Cardiac septum (tissue), 1 donor: ENCODE measurements around the gene POLR2J2. TPM values are rescaled to one million over a fixed set of nuclear protein-coding genes. Genes with fewer than 3 reads are reported as not detected.

ENCODE experiments used
- total RNA-seq: library from RNA; stranded (reverse); fragmentation: NEBNext Ultra II Directional; extraction: Animal tissue kit (Norgen Biotek cat#: 25700); gene quantifications from one replicate; pipeline ENCODE4 v1.2.1, GENCODE V29; 2021
- donor health status: DM: no; HTN: no; CAD: no.

The POLR2J2 gene
- total RNA-seq, 1 donor from 2014 or later = 6.5 TPM

Other genes with a start within 250 kb of the POLR2J2 start
- gene ORAI2, start 238.1 kb downstream of the POLR2J2 start, total RNA-seq = 6.8 TPM
- gene ALKBH4, start 206.8 kb downstream of the POLR2J2 start, total RNA-seq = 6.5 TPM
- 9.9 TPM for gene LRWD1, start 206.7 kb downstream of the POLR2J2 start, total RNA-seq
- 58.7 TPM for gene POLR2J, start 192.7 kb downstream of the POLR2J2 start, total RNA-seq
- 6.3 TPM for gene RASA4B, start 153.9 kb downstream of the POLR2J2 start, total RNA-seq
- gene UPK3BL2, start 128.0 kb downstream of the POLR2J2 start, total RNA-seq = 7.7 TPM
- not detected for gene SPDYE2, start 120.4 kb downstream of the POLR2J2 start, total RNA-seq
- 18.9 TPM for gene POLR2J3, start 99.1 kb downstream of the POLR2J2 start, total RNA-seq
- gene RASA4, start 54.9 kb downstream of the POLR2J2 start, total RNA-seq = 40.9 TPM
- 10.3 TPM for gene UPK3BL1, start 28.9 kb downstream of the POLR2J2 start, total RNA-seq
- gene SPDYE2B, start 21.3 kb downstream of the POLR2J2 start, total RNA-seq = not detected
- 6.7 TPM for gene FAM185A, start 77.3 kb upstream of the POLR2J2 start, total RNA-seq
- gene LRRC17, start 241.3 kb upstream of the POLR2J2 start, total RNA-seq = 1.8 TPM